Activated CD8-positive, alpha-beta memory T cell treated with anti-CD3 and anti-CD28 coated beads, Interleukin-2, amount 10 ng/mL, durations not matched to agents 7 days and 5 days (primary cell): ENCODE results near the gene NKX6-2. TPM values are rescaled to one million over a fixed set of nuclear protein-coding genes. Genes with fewer than 3 reads are reported as not detected.
"Not testable (repeated sequence)": the region's sequence is repeated elsewhere in the genome, so short reads cannot be mapped to it uniquely, and the experiment has no call there.

Source experiments
- ATAC-seq: fragments of 150-1000 bp; cut with Tn5 transposase; one replicate; pipeline ENCODE4 v1.10.0; 2021; ENCODE audit warnings: moderate library complexity
- CTCF ChIA-PET: fragments of 350-600 bp; sonication (Branson Sonifier 250); formaldehyde crosslinking; loops from one replicate; lab custom pipeline; 2021; ENCODE audit warnings: antibody characterized with exemption; lab: Charles Lee
- DNase-seq: peaks from one replicate; pipeline ENCODE4 v3.0.0-alpha.2; 2020
- H3K27ac Mint-ChIP-seq: one replicate; pipeline ENCODE4 v1.8.0; 2021; ENCODE audit warnings: mild to moderate bottlenecking, mixed read lengths
- H3K27me3 Mint-ChIP-seq: one replicate; pipeline ENCODE4 v1.8.0; 2021; ENCODE audit warnings: mixed read lengths
- H3K36me3 Mint-ChIP-seq: one replicate; pipeline ENCODE4 v1.8.0; 2021; ENCODE audit warnings: mild to moderate bottlenecking, mixed read lengths
- H3K4me1 Mint-ChIP-seq: one replicate; pipeline ENCODE4 v1.8.0; 2021; ENCODE audit warnings: mixed read lengths
- H3K4me3 Mint-ChIP-seq: one replicate; pipeline ENCODE4 v1.8.0; 2021; ENCODE audit warnings: mild to moderate bottlenecking, moderate library complexity, mixed read lengths
- H3K9me3 Mint-ChIP-seq: one replicate; pipeline ENCODE4 v1.8.0; 2022; ENCODE audit warnings: low read depth, mixed read lengths
- total RNA-seq, 2 experiments: library from RNA; stranded (reverse); gene quantifications; one replicate each; pipeline ENCODE4 v1.2.3, GENCODE V29; 2021

The NKX6-2 gene
- total RNA-seq, 2 experiments from 2014 or later, result not detected

- Mint-ChIP-seq H3K27me3 (no peaks in the 10 kb centered on the region), H3K4me1 (no peaks in the 10 kb centered on the region), H3K27ac (no peak overlapping the region), H3K36me3 (no peaks in the 10 kb centered on the region), H3K4me3 (no peak overlapping the region), H3K9me3 (no peaks in the 10 kb centered on the region)
- DNase-seq (no peak), ATAC-seq (no peak)
- CTCF ChIA-PET, result no interaction called here
Measured at GRCh38 chr10:132745971-132746370, 40.0 kb downstream of the NKX6-2 start.

- Mint-ChIP-seq H3K36me3 (no peaks in the 10 kb centered on the region), H3K27ac (no peak overlapping the region), H3K4me1 (no peaks in the 10 kb centered on the region), H3K4me3 (no peak overlapping the region), H3K27me3 (no peaks in the 10 kb centered on the region), H3K9me3 (no peaks in the 10 kb centered on the region)
- CTCF ChIA-PET, result no interaction called here
- ATAC-seq, result no peak
- DNase-seq, result no peak
Measured at GRCh38 chr10:132745511-132745910, 40.4 kb downstream of the NKX6-2 start.

GRCh38 chr10:132744839-132745238 is 41.1 kb downstream of the NKX6-2 start:
- no peaks in the 10 kb centered on the region for H3K9me3 Mint-ChIP-seq
- no peak for DNase-seq
- H3K36me3 Mint-ChIP-seq, result no peaks in the 10 kb centered on the region
- H3K4me1 Mint-ChIP-seq, result no peaks in the 10 kb centered on the region
- H3K4me3 Mint-ChIP-seq, result no peak overlapping the region
- CTCF ChIA-PET, result no interaction called here
- no peak overlapping the region for H3K27ac Mint-ChIP-seq
- no peaks in the 10 kb centered on the region for H3K27me3 Mint-ChIP-seq
- ATAC-seq, result no peak

- Mint-ChIP-seq H3K4me1 (no peaks in the 10 kb centered on the region), H3K36me3 (no peaks in the 10 kb centered on the region), H3K9me3 (no peaks in the 10 kb centered on the region), H3K4me3 (no peak overlapping the region), H3K27ac (no peak overlapping the region), H3K27me3 (no peaks in the 10 kb centered on the region)
- no peak for DNase-seq
- no peak for ATAC-seq
- CTCF ChIA-PET, result no interaction called here
Measured at GRCh38 chr10:132743925-132744490, 41.9 kb downstream of the NKX6-2 start.

- H3K4me1 Mint-ChIP-seq, CTCF ChIA-PET, H3K4me3 Mint-ChIP-seq, H3K36me3 Mint-ChIP-seq, H3K9me3 Mint-ChIP-seq, DNase-seq, H3K27ac Mint-ChIP-seq, ATAC-seq, H3K27me3 Mint-ChIP-seq: not testable (repeated sequence)
Measured at GRCh38 chr10:132743196-132743924, 42.6 kb downstream of the NKX6-2 start.

GRCh38 chr10:132742837-132743194 is 43.1 kb downstream of the NKX6-2 start:
- CTCF ChIA-PET, result no interaction called here
- Mint-ChIP-seq H3K36me3 (no peaks in the 10 kb centered on the region), H3K27ac (no peak overlapping the region), H3K9me3 (no peaks in the 10 kb centered on the region), H3K27me3 (no peaks in the 10 kb centered on the region), H3K4me1 (no peaks in the 10 kb centered on the region), H3K4me3 (no peak overlapping the region)
- DNase-seq (no peak), ATAC-seq (no peak)

- no peak for DNase-seq
- Mint-ChIP-seq H3K4me3 (no peak overlapping the region), H3K4me1 (no peaks in the 10 kb centered on the region), H3K27me3 (no peaks in the 10 kb centered on the region), H3K9me3 (no peaks in the 10 kb centered on the region), H3K27ac (no peak overlapping the region), H3K36me3 (no peaks in the 10 kb centered on the region)
- ATAC-seq, result no peak
- CTCF ChIA-PET, result no interaction called here
Measured at GRCh38 chr10:132742167-132742836, 43.6 kb downstream of the NKX6-2 start.

- no peak overlapping the region for H3K4me3 Mint-ChIP-seq
- no peak for DNase-seq
- H3K9me3 Mint-ChIP-seq, result no peaks in the 10 kb centered on the region
- no peak overlapping the region for H3K27ac Mint-ChIP-seq
- no peaks in the 10 kb centered on the region for H3K4me1 Mint-ChIP-seq
- no peaks in the 10 kb centered on the region for H3K36me3 Mint-ChIP-seq
- H3K27me3 Mint-ChIP-seq, result no peaks in the 10 kb centered on the region
- ATAC-seq, result no peak
- CTCF ChIA-PET, result no interaction called here
Measured at GRCh38 chr10:132740588-132740987, 45.4 kb downstream of the NKX6-2 start.

GRCh38 chr10:132739225-132739613 is 46.7 kb downstream of the NKX6-2 start:
- no peaks in the 10 kb centered on the region for H3K9me3 Mint-ChIP-seq
- no peak for ATAC-seq
- DNase-seq, result no peak
- no peak overlapping the region for H3K27ac Mint-ChIP-seq
- no peaks in the 10 kb centered on the region for H3K4me1 Mint-ChIP-seq
- CTCF ChIA-PET, result no interaction called here
- no peaks in the 10 kb centered on the region for H3K36me3 Mint-ChIP-seq
- H3K4me3 Mint-ChIP-seq, result no peak overlapping the region
- H3K27me3 Mint-ChIP-seq, result no peaks in the 10 kb centered on the region

GRCh38 chr10:132738454-132739224 is 47.3 kb downstream of the NKX6-2 start:
- no peak overlapping the region for H3K4me3 Mint-ChIP-seq
- H3K27me3 Mint-ChIP-seq, result no peaks in the 10 kb centered on the region
- H3K4me1 Mint-ChIP-seq, result no peaks in the 10 kb centered on the region
- ATAC-seq (no peak), DNase-seq (no peak)
- H3K36me3 Mint-ChIP-seq, result no peaks in the 10 kb centered on the region
- H3K9me3 Mint-ChIP-seq, result no peaks in the 10 kb centered on the region
- H3K27ac Mint-ChIP-seq, result no peak overlapping the region
- CTCF ChIA-PET, result no interaction called here

GRCh38 chr10:132737390-132738048 is 48.4 kb downstream of the NKX6-2 start:
- ATAC-seq (no peak), DNase-seq (no peak)
- Mint-ChIP-seq H3K36me3 (no peaks in the 10 kb centered on the region), H3K27me3 (no peaks in the 10 kb centered on the region), H3K4me3 (no peak overlapping the region), H3K27ac (no peak overlapping the region), H3K9me3 (no peaks in the 10 kb centered on the region), H3K4me1 (no peaks in the 10 kb centered on the region)
- CTCF ChIA-PET, result no interaction called here

GRCh38 chr10:132735923-132736391 is 50.0 kb downstream of the NKX6-2 start:
- H3K36me3 Mint-ChIP-seq, result no peaks in the 10 kb centered on the region
- H3K9me3 Mint-ChIP-seq, result no peaks in the 10 kb centered on the region
- DNase-seq, result no peak
- ATAC-seq, result no peak
- CTCF ChIA-PET, result no interaction called here
- no peak overlapping the region for H3K4me3 Mint-ChIP-seq
- no peak overlapping the region for H3K27ac Mint-ChIP-seq
- no peaks in the 10 kb centered on the region for H3K27me3 Mint-ChIP-seq
- no peaks in the 10 kb centered on the region for H3K4me1 Mint-ChIP-seq

GRCh38 chr10:132735341-132735775 is 50.6 kb downstream of the NKX6-2 start:
- Mint-ChIP-seq H3K36me3 (no peaks in the 10 kb centered on the region), H3K4me1 (no peaks in the 10 kb centered on the region), H3K9me3 (no peaks in the 10 kb centered on the region), H3K27me3 (no peaks in the 10 kb centered on the region), H3K4me3 (no peak overlapping the region), H3K27ac (no peak overlapping the region)
- ATAC-seq (no peak), DNase-seq (no peak)
- CTCF ChIA-PET, result no interaction called here
